Right kidney (tissue), 9 donors: ENCODE results near the gene KCND1.
"Not testable (repeated sequence)": the region's sequence is repeated elsewhere in the genome, so short reads cannot be mapped to it uniquely, and the experiment has no call there.

Experiments used
- DNase-seq: peaks from one replicate; pipeline ENCODE4 v3.0.0-alpha.2; 2016
- long read RNA-seq, 8 donors: transcript quantifications; one replicate each; lab custom pipeline, GENCODE V29; 2026

Gene KCND1
- long read RNA-seq, donor 1, result 0 reads
- long read RNA-seq, donor 2, result 0 reads
- long read RNA-seq, donor 3, result 0 reads
- long read RNA-seq, donor 4, result 0 reads
- long read RNA-seq, donor 5, full-length matches to known transcripts, result 1 of 1 reads
- long read RNA-seq, donor 5, partial matches to known transcripts, result 0 of 1 reads
- long read RNA-seq, donor 5, other reads (novel, unspliced or antisense), result 0 of 1 reads
- long read RNA-seq, donor 6, result 0 reads
- long read RNA-seq, donor 7, result 0 reads
- long read RNA-seq, donor 8, result 0 reads

- peak; percentile 19 for DNase-seq
Measured at GRCh38 chrX:48971249-48972219, at the start of gene KCND1. KCND1 (minus strand) TSS chrX:48971844; CDS start chrX:48970271, 1,573 bp downstream.

- no peak for DNase-seq
Measured at GRCh38 chrX:49019599-49020249, 48.1 kb upstream of the KCND1 start.

- no peak for DNase-seq
Measured at GRCh38 chrX:49019050-49019449, 47.4 kb upstream of the KCND1 start.

DNA sequence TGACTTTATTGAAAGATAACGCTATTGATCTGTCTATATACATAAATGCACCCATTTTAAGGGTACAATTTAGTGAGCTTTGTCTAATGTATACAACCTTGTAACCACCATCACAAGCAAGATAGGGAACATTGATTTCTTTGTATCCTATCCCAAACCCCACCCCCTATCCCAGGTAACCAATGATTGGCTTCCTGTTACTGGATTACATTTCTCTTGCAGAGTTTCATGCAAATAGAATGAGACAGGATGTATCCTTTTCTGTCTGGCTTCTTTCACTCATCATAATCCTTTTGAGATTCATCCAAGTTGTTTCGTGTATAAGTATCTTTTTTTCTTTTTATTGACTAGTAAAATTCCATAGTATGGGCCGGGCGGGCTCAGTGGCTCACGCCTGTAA is 32.1 kb upstream of the KCND1 start:
- no peak for DNase-seq

GRCh38 chrX:49002091-49002935 is 30.7 kb upstream of the KCND1 start, which contains the start of gene GRIPAP1:
GRIPAP1 (minus strand) TSS chrX:49002264; CDS start chrX:49002229, 35 bp downstream.
- DNase-seq, result peak; percentile 77

- no peak for DNase-seq
Measured at GRCh38 chrX:49001521-49002090, 30.0 kb upstream of the KCND1 start.

GRCh38 chrX:49000636-49001035 is 29.0 kb upstream of the KCND1 start:
- no peak for DNase-seq

DNA sequence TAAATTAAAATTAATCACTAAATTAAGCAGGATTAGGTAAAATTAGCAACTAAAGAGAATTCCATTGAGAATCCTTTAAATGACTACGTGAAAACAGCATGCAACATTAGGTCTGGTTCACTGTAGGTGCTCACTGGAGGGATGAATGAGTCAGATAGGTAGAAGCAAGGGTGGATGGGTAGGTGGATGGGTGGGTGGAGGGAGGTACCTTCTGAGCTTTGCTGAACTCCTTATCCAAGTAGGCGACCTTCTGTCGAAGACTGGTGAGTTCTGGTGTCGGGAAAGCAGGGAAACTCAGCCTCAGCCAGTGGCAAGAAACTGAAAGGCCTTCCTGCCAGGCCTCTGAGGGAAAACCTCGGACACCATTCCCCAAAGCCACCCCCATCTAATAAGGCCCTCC is 27.4 kb upstream of the KCND1 start:
- DNase-seq, result no peak

DNA sequence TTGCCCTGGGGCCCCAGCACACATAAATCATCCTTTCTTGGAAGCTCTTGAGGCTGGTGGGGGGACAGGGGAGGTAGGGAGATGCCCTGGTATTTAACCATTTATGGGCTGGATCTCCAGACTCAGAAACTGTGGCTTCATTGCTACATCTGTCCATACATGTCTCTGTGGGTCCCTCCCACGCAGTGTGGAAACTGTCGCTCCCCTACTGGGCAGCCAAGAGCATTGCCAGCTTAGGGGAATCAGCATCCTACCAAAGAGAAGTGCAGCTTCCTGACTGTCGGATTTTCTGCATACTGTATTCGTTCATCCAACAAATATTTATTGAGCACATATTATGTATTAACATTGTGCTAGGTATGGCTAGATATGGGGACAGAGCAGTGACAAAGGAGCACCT is 26.7 kb upstream of the KCND1 start:
- no peak for DNase-seq

DNA sequence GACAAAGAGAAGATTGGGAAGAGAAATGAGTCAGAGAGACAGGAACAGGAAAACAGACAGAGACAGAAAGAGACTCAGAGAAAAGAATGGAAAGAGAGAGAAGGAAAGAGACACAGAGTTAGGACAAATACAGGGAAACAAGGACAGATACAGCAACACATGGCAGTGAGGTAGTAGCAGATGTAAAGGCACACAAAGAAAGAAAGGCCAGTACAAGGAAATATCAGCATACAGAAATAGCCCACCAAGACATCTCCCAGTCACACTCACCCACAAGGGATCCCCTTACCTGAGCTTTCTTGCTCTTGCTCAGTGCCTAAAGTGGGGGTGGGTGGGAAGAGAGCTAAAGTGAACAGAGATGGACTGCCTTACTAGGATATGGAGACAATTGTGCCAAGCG is 26.2 kb upstream of the KCND1 start:
- DNase-seq, result no peak

- DNase-seq, result no peak
Measured at GRCh38 chrX:48997455-48997854, 25.8 kb upstream of the KCND1 start.

- DNase-seq, result no peak
Measured at GRCh38 chrX:48996969-48997368, 25.3 kb upstream of the KCND1 start.

- no peak for DNase-seq
Measured at GRCh38 chrX:48992341-48992740, 20.7 kb upstream of the KCND1 start.

DNA sequence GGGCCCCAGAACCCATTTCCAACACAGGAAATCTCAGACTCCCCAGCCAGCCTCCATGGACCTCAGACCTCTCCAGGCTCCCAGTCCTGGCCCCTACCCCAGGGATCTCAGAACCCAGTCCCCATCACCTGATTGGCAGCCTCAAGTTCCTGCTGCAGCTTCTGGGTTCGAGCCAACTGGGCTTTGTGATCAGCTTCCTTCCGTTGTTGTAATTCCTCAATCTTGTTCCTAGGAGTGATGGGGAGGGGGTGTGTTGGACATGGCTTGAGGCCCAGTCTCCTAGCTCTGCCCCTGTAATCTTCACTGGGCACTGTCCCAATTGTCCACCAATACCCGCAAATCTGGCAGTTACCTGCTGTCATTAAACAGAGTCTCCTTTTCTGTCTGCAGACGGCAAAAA is 17.8 kb upstream of the KCND1 start:
- DNase-seq, result no peak

GRCh38 chrX:48983896-48984295 is 12.3 kb upstream of the KCND1 start:
- no peak for DNase-seq

DNA sequence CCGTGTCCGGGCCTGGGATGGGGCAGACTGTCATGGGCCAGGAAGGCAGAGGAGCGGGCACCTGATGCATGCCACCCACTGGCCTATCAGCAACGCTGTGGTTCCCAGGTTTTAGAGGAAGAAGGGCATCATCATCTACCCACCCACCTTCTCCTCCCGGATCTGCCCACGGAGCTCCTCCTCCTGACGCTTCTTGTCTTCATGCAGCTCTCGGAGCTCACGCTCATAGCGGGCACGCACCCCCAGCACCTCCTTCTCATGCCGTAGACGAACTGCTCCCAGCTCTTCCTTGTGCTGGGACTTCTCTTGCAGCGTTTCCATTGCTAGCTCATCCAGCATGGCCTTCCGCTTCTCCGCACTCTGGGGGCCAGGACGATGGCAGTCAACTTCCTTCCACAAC is 11.4 kb upstream of the KCND1 start:
- DNase-seq, result no peak

- DNase-seq, result no peak
Measured at GRCh38 chrX:48981178-48981577, 9.5 kb upstream of the KCND1 start.

- not testable (repeated sequence) for DNase-seq
Measured at GRCh38 chrX:48980341-48980740, 8.7 kb upstream of the KCND1 start.

- no peak for DNase-seq
Measured at GRCh38 chrX:48978226-48978625, 6.6 kb upstream of the KCND1 start.

GRCh38 chrX:48976086-48976485 is 4.4 kb upstream of the KCND1 start:
- no peak for DNase-seq

- DNase-seq, result no peak
Measured at GRCh38 chrX:48975541-48975940, 3.9 kb upstream of the KCND1 start.

GRCh38 chrX:48975041-48975440 is 3.4 kb upstream of the KCND1 start:
- DNase-seq, result no peak
